IPS DF 19.7 (cell line): Measurements from ENCODE around the gene UFSP1.
"Not testable (repeated sequence)": the region's sequence is repeated elsewhere in the genome, so short reads cannot be mapped to it uniquely, and the experiment has no call there.

Source experiments
- DNase-seq: peaks from one replicate; pipeline ENCODE4 v3.0.0-alpha.2; 2013; ENCODE audit warnings: low read depth, low spot score

The UFSP1 gene

GRCh38 chr7:100888988-100889750, at the start of gene UFSP1:
TSS of gene UFSP1 (minus strand) at chr7:100889715. CDS start at chr7:100889271, 444 bp downstream.
- no peak for DNase-seq

DNA sequence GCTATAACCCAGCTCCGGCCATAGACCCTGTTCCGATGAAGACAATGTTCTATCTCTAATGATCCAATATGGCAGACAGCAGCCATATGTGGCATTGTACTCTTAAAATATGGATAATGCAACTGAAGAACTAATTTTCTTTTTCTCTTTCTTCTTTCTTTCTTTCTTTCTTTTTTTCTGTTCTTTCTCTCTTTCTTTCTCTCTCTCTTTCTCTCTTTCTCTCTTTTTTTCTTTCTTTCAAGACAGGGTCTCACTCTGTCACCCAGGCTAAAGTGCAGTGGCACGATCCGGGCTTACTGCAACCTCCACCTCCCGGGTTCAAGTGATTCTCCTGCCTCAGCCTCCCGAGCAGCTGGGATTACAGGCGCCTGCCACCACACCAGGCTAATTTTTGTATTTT, 46.7 kb upstream of the UFSP1 start:
- DNase-seq, result not testable (repeated sequence)

DNA sequence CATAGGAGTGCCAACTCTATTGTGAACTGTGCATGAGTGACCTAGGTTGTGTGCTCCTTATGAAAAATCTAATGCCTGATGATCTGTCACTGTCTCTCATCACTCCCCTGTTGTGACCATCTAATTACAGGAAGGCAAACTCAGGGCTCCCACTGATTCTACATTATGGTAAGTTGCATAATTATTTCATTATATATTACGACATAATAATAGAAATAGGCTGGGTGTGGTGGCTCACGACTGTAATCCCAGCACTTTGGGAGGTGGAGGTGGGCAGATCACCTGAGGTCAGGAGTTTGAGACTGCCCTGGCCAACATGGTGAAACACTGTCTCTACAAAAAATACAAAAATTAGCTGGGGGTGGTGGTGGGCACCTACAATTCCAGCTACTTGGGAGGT, 45.9 kb upstream of the UFSP1 start:
- not testable (repeated sequence) for DNase-seq

DNA sequence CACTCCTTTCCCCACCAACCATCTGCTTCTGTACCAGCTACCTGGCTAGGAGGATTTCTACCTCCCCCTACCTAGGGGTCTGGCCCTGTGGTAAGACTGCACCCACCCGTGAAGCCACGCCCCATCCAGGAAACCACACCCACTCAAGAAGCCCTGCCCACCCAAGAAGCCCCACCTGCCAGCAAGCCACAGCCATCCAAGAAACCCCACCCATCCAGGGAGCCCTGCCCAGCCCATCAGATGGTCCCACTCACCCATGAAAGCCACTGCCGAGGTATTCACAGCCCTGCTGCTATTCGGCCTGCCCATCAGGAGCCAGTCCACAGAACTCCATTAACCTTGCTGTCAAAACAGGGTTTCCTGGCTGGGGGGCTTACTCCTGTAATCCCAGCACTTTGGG, 44.2 kb upstream of the UFSP1 start:
- DNase-seq, result no peak

- no peak for DNase-seq
Observed at GRCh38 chr7:100929808-100930174, 40.3 kb upstream of the UFSP1 start.

GRCh38 chr7:100923616-100924015, 34.1 kb upstream of the UFSP1 start:
- DNase-seq, result not testable (repeated sequence)

- DNase-seq, result no peak
Observed at GRCh38 chr7:100921039-100921438, 31.5 kb upstream of the UFSP1 start.

- DNase-seq, result not testable (repeated sequence)
Observed at GRCh38 chr7:100919779-100920437, 30.4 kb upstream of the UFSP1 start.

- DNase-seq, result not testable (repeated sequence)
Observed at GRCh38 chr7:100919335-100919734, 29.8 kb upstream of the UFSP1 start.

DNA sequence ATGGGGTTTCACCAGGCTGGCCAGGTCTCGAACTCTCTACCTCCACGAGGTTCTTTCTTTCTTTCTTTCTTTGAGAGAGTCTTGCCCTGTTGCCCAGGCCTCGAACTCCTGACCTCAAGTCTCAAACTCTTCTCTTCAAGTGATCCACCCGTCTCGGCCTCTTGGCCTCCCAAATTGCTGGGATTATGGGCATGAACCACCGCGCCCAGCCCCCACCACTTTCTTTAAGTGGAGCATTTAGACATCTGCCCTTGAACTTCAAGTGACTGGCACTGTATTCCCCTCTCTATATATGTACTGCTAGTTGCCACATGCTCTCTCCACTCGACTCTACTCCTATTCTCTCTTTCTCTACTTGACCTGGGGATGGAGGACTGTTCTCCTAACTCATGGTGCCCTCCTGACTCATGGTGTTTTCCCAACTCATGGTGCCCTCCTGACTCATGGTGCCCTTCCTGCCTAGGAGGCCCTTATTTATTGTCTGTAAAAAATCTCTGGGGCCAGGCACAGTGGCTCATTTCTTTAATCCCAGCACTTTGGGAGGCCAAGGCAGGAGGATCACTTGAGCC, 25.4 kb upstream of the UFSP1 start:
- DNase-seq, result no peak

DNA sequence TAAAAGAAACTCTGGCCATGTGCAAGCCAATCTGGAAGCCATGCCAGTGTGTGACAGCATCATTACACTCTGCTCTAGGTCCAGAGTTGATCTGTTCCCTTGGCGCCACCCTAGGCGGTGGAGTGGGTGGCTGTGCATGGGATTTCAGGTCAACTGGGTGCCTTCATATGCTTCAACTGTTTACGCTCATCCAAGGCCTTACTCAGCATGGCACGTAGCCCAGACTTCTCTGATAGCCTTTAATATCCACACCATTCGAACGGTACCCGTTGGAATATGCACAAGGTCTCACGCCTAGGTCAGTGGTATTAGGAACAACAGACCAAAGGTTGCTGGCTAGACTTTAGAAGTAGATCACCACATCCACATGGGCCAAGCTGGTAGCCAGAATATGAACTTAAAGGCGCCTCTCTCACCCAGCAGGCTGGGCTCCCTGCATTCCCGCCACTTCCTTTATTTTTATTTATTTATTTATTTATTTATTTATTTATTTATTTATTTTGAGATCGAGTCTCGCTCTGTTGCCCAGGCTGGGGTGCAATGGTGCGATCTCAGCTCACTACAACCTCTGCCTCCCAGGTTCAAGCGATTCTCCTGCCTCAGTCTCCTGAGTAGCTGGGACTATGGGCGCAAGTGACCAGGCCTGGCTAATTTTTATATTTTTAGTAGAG, 24.8 kb upstream of the UFSP1 start:
- DNase-seq, result no peak

DNA sequence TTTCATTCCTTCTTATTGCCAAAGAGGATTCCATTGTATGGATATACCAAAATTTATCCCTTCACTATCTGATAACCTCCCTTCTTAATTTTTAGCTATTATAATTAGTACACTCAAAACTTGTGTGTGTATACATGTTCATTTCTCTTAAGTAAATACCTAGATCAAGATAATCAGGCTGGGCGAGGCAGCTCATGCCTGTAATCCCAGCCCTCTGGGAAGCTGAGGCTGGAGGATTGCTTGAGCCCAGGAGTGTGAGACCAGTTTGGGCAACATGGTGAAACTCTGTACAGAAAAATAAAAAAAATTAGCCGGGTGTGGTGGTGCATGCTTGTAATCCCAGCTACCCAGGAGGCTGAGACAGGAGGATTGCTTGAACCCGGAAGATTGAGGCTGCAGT, 22.0 kb upstream of the UFSP1 start:
- DNase-seq, result no peak

GRCh38 chr7:100910443-100910842, 20.9 kb upstream of the UFSP1 start:
- DNase-seq, result not testable (repeated sequence)

DNA sequence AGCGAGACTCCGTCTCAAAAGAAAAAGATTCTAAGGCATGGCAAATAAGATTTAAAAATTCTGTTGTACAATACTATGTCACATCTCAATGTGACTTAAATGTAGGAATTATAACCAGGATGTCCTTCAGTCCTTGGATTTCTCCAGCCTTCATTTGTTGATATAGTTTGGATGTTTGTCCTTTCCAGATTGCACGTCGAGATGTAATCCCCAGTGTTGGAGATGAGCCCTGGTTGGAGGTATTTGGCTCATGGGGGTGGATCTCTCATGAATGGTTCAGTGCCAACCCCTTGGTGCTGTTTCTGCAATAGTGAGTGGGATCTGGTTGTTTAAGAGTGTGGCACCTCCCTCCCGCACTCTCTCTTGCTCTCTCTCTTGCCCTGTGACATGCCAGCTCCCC, 19.0 kb upstream of the UFSP1 start:
- DNase-seq, result no peak

- no peak for DNase-seq
Observed at GRCh38 chr7:100902638-100903037, 13.1 kb upstream of the UFSP1 start.

DNA sequence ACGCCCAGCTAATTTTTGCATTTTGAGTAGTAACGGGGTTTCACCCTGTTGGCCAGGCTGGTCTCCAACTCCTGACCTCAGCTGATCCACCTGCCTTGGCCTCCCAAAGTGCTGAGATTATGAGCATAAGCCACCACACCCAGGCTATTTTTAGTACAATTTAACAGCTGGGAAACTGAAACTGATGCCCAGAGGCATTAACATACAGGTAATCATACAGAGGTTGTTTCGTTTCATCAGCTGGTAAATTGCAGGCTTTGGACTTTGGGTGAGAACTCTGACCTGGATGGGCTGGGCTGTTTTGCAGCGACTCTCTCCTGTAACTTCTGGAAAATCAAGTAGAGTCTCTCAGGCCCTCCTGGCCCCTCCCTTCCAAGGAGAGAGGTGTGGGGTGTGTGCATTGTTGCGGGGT, 12.4 kb upstream of the UFSP1 start:
- DNase-seq, result no peak

GRCh38 chr7:100900978-100901377, 11.5 kb upstream of the UFSP1 start:
- no peak for DNase-seq

GRCh38 chr7:100899432-100899831, 9.9 kb upstream of the UFSP1 start:
- no peak for DNase-seq

GRCh38 chr7:100897772-100898454, 8.4 kb upstream of the UFSP1 start:
- no peak for DNase-seq

- no peak for DNase-seq
Observed at GRCh38 chr7:100896732-100897608, 7.5 kb upstream of the UFSP1 start.
